Choroid plexus epithelial cell (primary cell): ENCODE results near the gene CDC45.

Source experiments
- DNase-seq: peaks from one replicate; pipeline ENCODE4 v3.0.0-alpha.2; 2010; ENCODE audit warnings: low read depth
- H3K4me3 ChIP-seq: 2 replicates; pipeline ENCODE4 v1.5.1; 2011; ENCODE audit warnings: low read depth, mild to moderate bottlenecking, control low read depth, low read length, moderate library complexity
- TF ChIP-seq, protein P1 (sequence below): conservative IDR thresholded peaks from 2 replicates; pipeline ENCODE4 v1.5.1; 2011; ENCODE audit warnings: low read depth, mild to moderate bottlenecking, control low read depth, inconsistent platforms, low read length, moderate library complexity

The CDC45 gene

DNA sequence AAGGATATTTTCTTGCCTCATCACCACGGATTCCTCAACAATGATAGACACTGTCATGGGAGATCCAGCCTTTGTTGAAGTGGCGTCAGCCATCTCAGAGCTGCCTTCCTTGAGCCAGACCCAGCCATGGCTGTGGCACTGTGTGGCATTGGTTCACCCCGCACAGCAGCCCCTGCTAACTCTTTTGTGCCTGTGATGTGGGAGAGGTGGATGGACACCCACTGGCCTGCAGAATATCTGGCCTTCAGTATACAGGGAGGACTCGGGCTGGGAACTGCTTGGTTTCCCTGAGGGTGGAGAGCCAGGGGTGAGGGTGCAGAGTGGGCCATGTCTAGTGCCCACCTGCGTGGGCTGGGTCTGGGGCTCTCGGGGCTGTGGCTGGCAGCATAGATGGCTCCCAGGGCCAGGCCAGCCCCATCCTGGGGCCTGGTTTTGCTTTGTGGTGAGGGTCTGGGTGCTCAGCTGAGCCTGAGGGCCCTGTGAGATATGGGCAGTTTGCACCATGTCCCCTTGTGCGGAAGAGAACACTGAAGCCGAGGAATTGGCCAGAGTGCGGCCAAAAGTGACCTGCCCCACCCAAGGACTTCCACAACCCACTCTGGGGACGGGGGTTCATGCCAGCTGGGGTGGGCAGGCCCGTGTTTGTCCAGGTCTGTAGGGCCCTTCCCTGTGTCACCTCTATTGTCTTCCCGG is 38.3 kb downstream of the CDC45 start:
- no peak for DNase-seq
- no peak overlapping the region for H3K4me3 ChIP-seq
- TF ChIP-seq, protein P1, sequence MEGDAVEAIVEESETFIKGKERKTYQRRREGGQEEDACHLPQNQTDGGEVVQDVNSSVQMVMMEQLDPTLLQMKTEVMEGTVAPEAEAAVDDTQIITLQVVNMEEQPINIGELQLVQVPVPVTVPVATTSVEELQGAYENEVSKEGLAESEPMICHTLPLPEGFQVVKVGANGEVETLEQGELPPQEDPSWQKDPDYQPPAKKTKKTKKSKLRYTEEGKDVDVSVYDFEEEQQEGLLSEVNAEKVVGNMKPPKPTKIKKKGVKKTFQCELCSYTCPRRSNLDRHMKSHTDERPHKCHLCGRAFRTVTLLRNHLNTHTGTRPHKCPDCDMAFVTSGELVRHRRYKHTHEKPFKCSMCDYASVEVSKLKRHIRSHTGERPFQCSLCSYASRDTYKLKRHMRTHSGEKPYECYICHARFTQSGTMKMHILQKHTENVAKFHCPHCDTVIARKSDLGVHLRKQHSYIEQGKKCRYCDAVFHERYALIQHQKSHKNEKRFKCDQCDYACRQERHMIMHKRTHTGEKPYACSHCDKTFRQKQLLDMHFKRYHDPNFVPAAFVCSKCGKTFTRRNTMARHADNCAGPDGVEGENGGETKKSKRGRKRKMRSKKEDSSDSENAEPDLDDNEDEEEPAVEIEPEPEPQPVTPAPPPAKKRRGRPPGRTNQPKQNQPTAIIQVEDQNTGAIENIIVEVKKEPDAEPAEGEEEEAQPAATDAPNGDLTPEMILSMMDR: no peak

DNA sequence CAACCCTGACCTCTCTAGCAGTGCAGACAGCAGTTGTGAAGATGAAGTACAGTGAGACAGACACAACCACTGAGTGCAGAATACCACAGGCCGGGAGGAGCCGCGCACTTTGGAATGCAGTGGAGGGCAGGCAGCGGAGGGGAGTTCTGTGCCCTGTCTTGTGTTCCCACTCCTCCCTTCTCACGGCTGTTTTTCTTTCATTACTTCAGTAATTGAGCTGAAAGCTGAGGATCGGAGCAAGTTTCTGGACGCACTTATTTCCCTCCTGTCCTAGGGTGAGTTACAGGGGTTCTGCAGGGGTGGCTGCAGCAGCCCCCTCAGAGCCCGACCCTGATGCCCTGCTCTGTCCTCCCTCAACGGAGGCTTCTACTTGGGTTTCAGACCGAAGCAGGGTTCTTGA is 38.9 kb downstream of the CDC45 start:
- TF ChIP-seq, protein P1: no peak
- DNase-seq: no peak
- no peak overlapping the region for H3K4me3 ChIP-seq

DNA sequence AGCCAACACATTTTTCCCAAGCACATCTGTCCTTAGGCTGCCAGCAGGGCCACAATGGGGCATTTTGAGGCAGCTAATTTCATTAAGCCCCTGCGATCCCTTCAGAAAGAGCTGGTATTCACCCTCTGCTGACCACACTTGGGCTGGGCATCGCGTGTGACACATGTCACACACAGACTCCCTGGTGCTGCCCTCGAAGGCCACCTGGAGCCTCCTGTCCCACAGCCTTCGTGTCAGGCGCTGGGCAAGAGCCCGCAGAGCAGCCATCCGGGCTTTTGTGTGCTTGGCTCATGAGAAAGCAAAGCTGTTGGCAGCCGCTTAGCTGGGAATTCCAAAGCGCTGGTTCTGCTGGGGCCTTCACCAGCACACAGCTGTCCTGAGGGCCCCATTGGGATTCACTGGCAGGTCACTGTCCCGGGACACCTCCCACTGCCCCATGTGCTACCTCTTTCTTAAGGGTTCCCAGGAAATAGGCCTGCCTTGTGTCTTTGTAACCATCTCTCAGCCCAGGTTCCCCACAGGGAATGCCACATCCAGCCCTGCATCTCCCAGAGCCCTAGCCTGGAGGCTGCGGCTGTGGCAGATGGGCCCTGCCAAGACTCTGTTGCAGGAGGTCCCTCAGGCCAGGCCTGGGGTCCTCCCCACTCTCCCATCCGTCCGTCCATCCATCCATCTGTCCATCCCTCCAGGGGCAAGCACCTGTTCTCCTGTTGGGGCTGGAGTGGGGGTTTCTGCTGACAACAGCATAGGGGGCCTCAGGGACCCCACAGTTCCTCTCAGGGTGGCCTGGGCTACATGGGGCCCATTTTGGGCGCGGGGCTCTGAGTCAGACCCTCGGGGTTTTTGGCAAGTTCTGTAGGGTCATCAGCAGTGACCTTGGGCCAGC is 39.6 kb downstream of the CDC45 start:
- TF ChIP-seq, protein P1: no peak
- H3K4me3 ChIP-seq: no peak overlapping the region
- DNase-seq: no peak

DNA sequence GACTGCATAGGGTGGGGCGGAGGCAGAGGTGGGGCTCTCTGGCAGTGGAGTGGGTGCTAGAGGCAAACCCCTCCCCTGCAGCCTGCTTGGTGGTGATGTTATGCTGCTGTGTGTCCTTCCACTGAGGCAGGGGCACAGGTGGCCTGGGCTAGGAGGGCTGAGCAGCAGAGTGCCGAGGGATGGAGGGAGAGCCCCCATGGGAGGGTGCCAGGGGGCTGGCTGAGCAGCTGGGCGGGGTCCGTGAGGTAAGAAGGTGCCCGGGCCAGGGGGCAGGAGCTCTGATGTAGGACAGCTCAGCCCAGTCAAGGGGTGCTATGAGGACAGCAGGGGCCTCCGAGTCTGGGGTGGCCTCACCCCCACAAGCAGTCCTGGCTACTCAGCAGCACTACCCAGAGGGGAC is 40.3 kb downstream of the CDC45 start:
- no peak overlapping the region for H3K4me3 ChIP-seq
- TF ChIP-seq, protein P1: no peak
- no peak for DNase-seq

DNA sequence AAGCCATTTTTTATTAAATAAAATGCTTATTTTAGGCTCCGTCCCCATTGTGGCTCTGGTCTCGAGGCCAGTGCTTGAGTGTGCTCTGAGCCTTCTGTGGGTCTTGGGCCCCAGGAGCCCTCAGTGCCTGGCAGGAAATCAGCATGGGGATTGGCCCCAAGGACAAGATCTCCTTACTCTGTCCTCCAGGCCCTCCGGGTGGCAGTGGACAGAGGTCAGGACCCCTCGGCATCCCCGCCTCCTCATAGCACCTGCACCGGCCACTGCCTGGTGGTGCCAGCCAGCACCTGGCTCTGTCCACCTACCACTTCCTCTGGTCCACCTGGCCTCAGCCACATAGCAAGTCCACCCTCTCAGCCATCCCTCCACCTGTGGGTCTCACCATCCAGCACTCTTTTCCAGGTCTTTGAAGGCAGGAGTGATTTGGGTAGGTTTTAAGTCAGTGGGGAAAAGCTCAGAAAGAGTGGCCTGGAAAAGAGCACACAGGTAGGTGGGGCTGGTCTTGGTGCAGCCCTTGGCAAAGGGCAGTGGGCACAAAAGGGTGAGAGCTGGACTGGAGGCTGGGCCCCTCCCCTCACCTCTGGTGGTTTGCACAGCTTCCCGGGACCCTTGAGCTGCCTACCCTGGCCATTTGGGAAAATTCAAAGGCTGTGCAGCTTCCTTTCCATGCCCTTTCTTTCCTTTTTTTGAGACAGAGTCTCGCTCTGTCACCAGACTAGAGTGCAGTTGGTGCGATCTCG is 41.0 kb downstream of the CDC45 start:
- TF ChIP-seq, protein P1: no peak
- no peak for DNase-seq
- H3K4me3 ChIP-seq: no peak overlapping the region

DNA sequence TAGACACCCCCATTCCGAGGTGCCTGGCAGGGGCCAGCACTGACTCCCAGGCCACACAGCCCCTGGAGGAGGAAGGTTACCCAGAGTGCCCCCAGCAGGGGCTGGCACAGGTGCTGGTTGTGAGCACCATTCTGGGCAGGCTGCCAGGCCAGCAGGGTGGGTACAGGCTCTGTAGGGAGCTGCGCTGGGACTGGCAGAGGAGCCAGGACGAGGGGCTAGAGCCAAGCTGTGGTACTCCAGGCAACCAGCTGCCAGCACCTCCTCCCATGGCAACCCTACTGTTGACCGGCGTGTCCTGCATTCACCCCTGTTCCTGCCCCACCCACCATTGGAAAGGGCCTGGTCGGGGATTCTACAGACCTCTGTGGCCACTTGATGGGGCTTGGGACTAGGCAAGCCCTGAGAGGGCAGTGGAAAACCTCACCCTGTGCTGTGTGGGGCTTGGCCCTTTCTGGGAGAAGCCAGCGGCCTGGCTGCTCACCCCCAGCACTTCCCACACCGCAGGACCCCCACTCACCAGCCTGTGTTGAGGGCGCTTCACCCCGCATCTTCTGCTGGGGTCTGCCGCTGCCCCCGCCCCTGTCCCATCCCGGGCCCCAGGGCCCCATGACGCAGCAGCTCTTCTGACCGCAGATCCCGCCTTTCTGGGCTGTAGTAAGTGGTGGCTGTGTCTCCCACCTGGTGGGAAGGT is 42.6 kb downstream of the CDC45 start:
- no peak for DNase-seq
- TF ChIP-seq, protein P1: no peak
- no peak overlapping the region for H3K4me3 ChIP-seq
